Measurements from ENCODE around the gene FBXO38.

Gene FBXO38

GRCh38 chr5:148482697-148483462, 99.1 kb downstream of the FBXO38 start:
- DNase-seq: peak; percentile 37

- DNase-seq: no peak
Observed at GRCh38 chr5:148483750-148484149, 100.0 kb downstream of the FBXO38 start.

GRCh38 chr5:148484651-148485050, 100.9 kb downstream of the FBXO38 start:
- DNase-seq: no peak

GRCh38 chr5:148486456-148486855, 102.7 kb downstream of the FBXO38 start:
- DNase-seq: no peak

GRCh38 chr5:148488757-148489156, 105.0 kb downstream of the FBXO38 start:
- no peak for DNase-seq

GRCh38 chr5:148491015-148491792, 107.4 kb downstream of the FBXO38 start:
- DNase-seq: no peak

GRCh38 chr5:148491793-148492184, 108.0 kb downstream of the FBXO38 start:
- no peak for DNase-seq

GRCh38 chr5:148492351-148492750, 108.6 kb downstream of the FBXO38 start:
- DNase-seq: no peak

All from effector CD4-positive, alpha-beta T cell (primary cell).